PC-9 (cell line): ENCODE data around the gene TBL1XR1. TPM values are rescaled to one million over a fixed set of nuclear protein-coding genes. Genes with fewer than 3 reads are reported as not detected.

Experiments used
- BruUV-seq: library from RNA; stranded (reverse); fragments of 400-500 nt; replicated peaks from 2 replicates; lab custom pipeline; 2021; lab: Mats Ljungman, UMichigan
- CTCF ChIA-PET: fragments of 300-600 bp; sonication (Branson Sonifier 250); formaldehyde crosslinking; loops from one replicate; lab custom pipeline; 2022; ENCODE audit warnings: antibody characterized with exemption; lab: Charles Lee
- POLR2A ChIA-PET: fragments of 300-600 bp; sonication (Branson Sonifier 250); formaldehyde crosslinking; loops from one replicate; lab custom pipeline; 2022; ENCODE audit warnings: antibody characterized with exemption; ENCODE audit not compliant: unreplicated experiment; lab: Charles Lee
- DNase-seq, 2 experiments: peaks; one replicate each; pipeline versions ENCODE4 v3.0.0 to v3.0.0-alpha.2; 2015 to 2022; ENCODE audit warnings: mixed read lengths in 1 of 2
- H2AFZ ChIP-seq: fragments of 200-600 bp; sonication (generic); 2 replicates; pipeline ENCODE4 v1.8.1; 2017; ENCODE audit warnings: antibody characterized with exemption
- H3F3A ChIP-seq: fragments of 200-600 bp; sonication (generic); 2 replicates; pipeline ENCODE4 v1.8.1; 2017; ENCODE audit warnings: antibody characterized with exemption, mild to moderate bottlenecking, low read depth; ENCODE audit not compliant: insufficient read depth
- H3K27ac ChIP-seq: fragments of 200-600 bp; sonication (generic); 2 replicates; pipeline ENCODE4 v1.6.1; 2016; ENCODE audit warnings: mixed run types
- H3K27me3 ChIP-seq: fragments of 200-600 bp; sonication (generic); 2 replicates; pipeline ENCODE4 v1.6.1; 2016; ENCODE audit warnings: low read depth, mixed run types; ENCODE audit not compliant: insufficient read depth
- H3K36me3 ChIP-seq: fragments of 200-600 bp; sonication (generic); 2 replicates; pipeline ENCODE4 v1.6.1; 2016; ENCODE audit warnings: low read depth, mixed run types
- H3K4me1 ChIP-seq: fragments of 200-600 bp; sonication (generic); replicated peaks from 2 replicates; pipeline ENCODE4 v1.6.1; 2016; ENCODE audit warnings: mixed run types; ENCODE audit not compliant: insufficient read depth
- H3K4me2 ChIP-seq: fragments of 200-600 bp; sonication (generic); 2 replicates; pipeline ENCODE4 v1.6.1; 2017; ENCODE audit warnings: mixed run types
- H3K4me3 ChIP-seq: fragments of 200-600 bp; sonication (generic); 2 replicates; pipeline ENCODE4 v1.6.1; 2016; ENCODE audit warnings: mixed run types
- H3K79me2 ChIP-seq: fragments of 200-600 bp; sonication (generic); 2 replicates; pipeline ENCODE4 v1.6.1; 2017; ENCODE audit warnings: low read depth, mixed run types
- H3K9me2 ChIP-seq: fragments of 200-600 bp; sonication (generic); 2 replicates; pipeline ENCODE4 v1.8.1; 2017; ENCODE audit warnings: mild to moderate bottlenecking; ENCODE audit not compliant: insufficient read depth
- H3K9me3 ChIP-seq: fragments of 200-600 bp; sonication (generic); 2 replicates; pipeline ENCODE4 v1.8.1; 2016; ENCODE audit warnings: low read depth; ENCODE audit not compliant: insufficient read depth
- H4K20me1 ChIP-seq: fragments of 200-600 bp; sonication (generic); 2 replicates; pipeline ENCODE4 v1.8.1; 2017; ENCODE audit not compliant: insufficient read depth
- EZH2 ChIP-seq: fragments of 200-600 bp; sonication (generic); IDR thresholded peaks from 2 replicates; pipeline ENCODE4 v1.8.0; 2017; ENCODE audit warnings: antibody characterized with exemption, low read depth
- intact Hi-C: fragments of 100-400 bp; cut with micrococcal nuclease; formaldehyde crosslinking; loops from one replicate; pipeline ENCODE4 v1.10.0; 2022; ENCODE audit not compliant: unreplicated experiment
- total RNA-seq: library from RNA; stranded (reverse); gene quantifications from 2 replicates; pipeline ENCODE4 v1.2.3, GENCODE V29; 2021
- TF ChIP-seq, protein P1 (sequence below): fragments of 200-600 bp; sonication (generic); conservative IDR thresholded peaks from 2 replicates; pipeline ENCODE4 v1.6.1; 2017; ENCODE audit warnings: mixed run types, antibody characterized with exemption, mild to moderate bottlenecking, moderate library complexity

Gene TBL1XR1
- total RNA-seq, 1 experiment from 2014 or later, result 243 TPM

DNA sequence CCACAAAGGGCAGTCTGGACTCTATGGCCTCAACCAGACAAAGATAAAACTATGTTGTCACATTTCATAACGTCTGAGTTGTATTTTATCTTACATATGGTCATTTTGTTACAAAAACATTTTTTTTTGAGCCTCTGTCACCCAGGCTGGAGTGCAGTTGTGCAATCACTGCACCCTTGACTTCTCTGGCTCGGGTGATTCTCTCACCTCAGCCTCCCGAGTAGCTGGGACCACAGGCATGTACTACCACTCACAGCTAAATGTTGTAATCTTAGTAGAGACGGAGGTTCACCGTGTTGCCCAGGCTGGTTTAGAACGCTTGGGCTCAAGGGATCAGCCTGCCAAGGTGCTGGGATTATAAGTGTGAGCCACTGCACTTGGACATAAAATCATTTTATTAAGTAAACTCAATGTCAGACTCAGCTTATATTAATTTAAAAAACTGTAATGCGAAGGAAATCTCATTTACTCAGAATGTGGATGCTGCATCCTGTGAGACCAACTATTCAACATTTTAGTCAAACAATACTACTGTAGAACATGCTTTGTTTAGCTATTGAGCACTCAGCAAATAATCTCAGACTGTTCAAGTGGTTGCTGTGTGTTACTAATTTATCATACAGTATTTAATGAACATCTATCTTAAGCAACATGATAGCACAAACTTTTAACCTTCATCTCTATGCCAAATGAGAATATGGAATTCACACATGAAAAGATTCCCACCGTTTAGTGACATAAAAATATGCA is 209.2 kb downstream of the TBL1XR1 start:
- Histone ChIP-seq H3K79me2 (no peaks in the 10 kb centered on the region), H3K4me2 (no peak overlapping the region), H3K27ac (no peak overlapping the region), H3K4me3 (no peak overlapping the region), H3K4me1 (no peaks in the 10 kb centered on the region), H3K36me3 (no peaks in the 10 kb centered on the region), H3K9me2 (no peaks in the 10 kb centered on the region), H3K27me3 (no peaks in the 10 kb centered on the region), H3F3A (no peaks in the 10 kb centered on the region), H3K9me3 (no peaks in the 10 kb centered on the region; the same call in 1 of the 2 replicates), H4K20me1 (no peaks in the 10 kb centered on the region), H2AFZ (no peak overlapping the region)
- ChIA-PET CTCF (no interaction called here), POLR2A (no interaction called here)
- BruUV-seq, result no TSS peak
- intact Hi-C loops, result no loop called here
- no peak for DNase-seq
- TF ChIP-seq EZH2, result no peak
- TF ChIP-seq, protein P1, sequence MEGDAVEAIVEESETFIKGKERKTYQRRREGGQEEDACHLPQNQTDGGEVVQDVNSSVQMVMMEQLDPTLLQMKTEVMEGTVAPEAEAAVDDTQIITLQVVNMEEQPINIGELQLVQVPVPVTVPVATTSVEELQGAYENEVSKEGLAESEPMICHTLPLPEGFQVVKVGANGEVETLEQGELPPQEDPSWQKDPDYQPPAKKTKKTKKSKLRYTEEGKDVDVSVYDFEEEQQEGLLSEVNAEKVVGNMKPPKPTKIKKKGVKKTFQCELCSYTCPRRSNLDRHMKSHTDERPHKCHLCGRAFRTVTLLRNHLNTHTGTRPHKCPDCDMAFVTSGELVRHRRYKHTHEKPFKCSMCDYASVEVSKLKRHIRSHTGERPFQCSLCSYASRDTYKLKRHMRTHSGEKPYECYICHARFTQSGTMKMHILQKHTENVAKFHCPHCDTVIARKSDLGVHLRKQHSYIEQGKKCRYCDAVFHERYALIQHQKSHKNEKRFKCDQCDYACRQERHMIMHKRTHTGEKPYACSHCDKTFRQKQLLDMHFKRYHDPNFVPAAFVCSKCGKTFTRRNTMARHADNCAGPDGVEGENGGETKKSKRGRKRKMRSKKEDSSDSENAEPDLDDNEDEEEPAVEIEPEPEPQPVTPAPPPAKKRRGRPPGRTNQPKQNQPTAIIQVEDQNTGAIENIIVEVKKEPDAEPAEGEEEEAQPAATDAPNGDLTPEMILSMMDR, result no peak

DNA sequence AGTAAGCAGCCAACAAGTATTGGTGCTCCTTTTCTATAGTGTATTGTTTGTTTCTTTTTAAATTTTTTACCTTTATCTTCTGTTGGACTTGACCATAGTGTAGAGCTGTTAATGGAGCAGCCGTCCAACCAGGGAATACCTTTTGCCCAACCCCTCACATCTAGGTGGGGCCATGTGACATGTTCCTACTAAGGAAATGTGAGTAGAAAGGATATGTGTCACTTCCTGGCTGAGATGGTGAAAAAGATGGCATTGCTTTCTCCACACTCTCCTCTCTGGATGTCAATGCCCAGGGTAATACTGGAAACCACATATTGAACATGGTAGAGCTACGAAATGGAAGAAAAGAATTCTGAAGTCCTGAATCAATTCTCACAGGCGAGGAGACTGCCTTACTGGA is 218.8 kb downstream of the TBL1XR1 start:
- no peaks in the 10 kb centered on the region for H3K9me3 ChIP-seq
- DNase-seq, result no peak
- no peaks in the 10 kb centered on the region for H3K36me3 ChIP-seq
- no peak overlapping the region for H3K4me3 ChIP-seq
- H4K20me1 ChIP-seq, result no peaks in the 10 kb centered on the region
- H2AFZ ChIP-seq, result no peak overlapping the region
- no peaks in the 10 kb centered on the region for H3K27me3 ChIP-seq
- H3K4me1 ChIP-seq, result no peaks in the 10 kb centered on the region
- TF ChIP-seq, protein P1, result no peak
- TF ChIP-seq EZH2, result no peak
- no peaks in the 10 kb centered on the region for H3F3A ChIP-seq
- no peaks in the 10 kb centered on the region; the same call in 1 of the 2 replicates for H3K9me2 ChIP-seq
- H3K27ac ChIP-seq, result no peak overlapping the region
- ChIA-PET POLR2A (no interaction called here), CTCF (no interaction called here)
- no TSS peak for BruUV-seq
- H3K4me2 ChIP-seq, result no peak overlapping the region
- H3K79me2 ChIP-seq, result no peaks in the 10 kb centered on the region
- intact Hi-C loops, result no loop called here

DNA sequence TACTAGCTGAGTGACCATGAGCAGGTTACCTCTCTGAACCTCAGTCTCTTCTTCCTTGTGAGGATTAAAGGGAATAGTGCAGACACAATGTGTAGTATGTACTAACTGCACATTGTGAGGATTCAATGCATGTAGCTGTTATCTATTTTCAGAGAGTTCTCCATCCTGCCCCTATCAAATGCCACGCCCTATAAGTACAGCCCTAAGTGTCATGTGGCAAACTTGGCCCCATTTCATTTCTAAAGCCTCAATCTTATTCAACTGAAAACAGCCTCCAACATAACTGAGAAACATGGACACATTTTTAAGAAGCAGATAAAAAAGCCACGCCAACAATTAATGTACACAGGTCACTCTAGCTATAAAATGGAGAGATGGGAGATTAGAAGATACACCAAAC is 220.0 kb downstream of the TBL1XR1 start:
- Histone ChIP-seq H3K4me3 (no peak overlapping the region), H3K27me3 (no peaks in the 10 kb centered on the region), H3K9me3 (no peaks in the 10 kb centered on the region), H2AFZ (no peak overlapping the region), H3K27ac (no peak overlapping the region), H4K20me1 (no peaks in the 10 kb centered on the region), H3K9me2 (no peaks in the 10 kb centered on the region; the same call in 1 of the 2 replicates), H3K4me2 (no peak overlapping the region), H3K36me3 (no peaks in the 10 kb centered on the region), H3K79me2 (no peaks in the 10 kb centered on the region), H3K4me1 (no peaks in the 10 kb centered on the region), H3F3A (no peaks in the 10 kb centered on the region)
- intact Hi-C loops, result no loop called here
- ChIA-PET CTCF (no interaction called here), POLR2A (no interaction called here)
- TF ChIP-seq EZH2, result no peak
- TF ChIP-seq, protein P1, result no peak
- no peak for DNase-seq
- BruUV-seq, result no TSS peak
